Hepatocyte (in vitro differentiated cells): ENCODE data around the gene LHPP.

Experiments
- CTCF ChIP-seq: fragments of 200-600 bp; sonication (generic); IDR thresholded peaks from 2 replicates; pipeline ENCODE4 v1.5.1; 2016; ENCODE audit warnings: antibody characterized with exemption, mild to moderate bottlenecking; ENCODE audit not compliant: poor library complexity
- EZH2 ChIP-seq: fragments of 200-600 bp; sonication (generic); IDR thresholded peaks from 2 replicates; pipeline ENCODE4 v1.6.1; 2016; ENCODE audit warnings: antibody characterized with exemption, mild to moderate bottlenecking, borderline replicate concordance

- no peak for TF ChIP-seq CTCF
- no peak for TF ChIP-seq EZH2
Measured at GRCh38 chr10:124658591-124659242, 197.1 kb downstream of the LHPP start.
